CD14-positive monocyte (primary cell): Measurements from ENCODE around the gene AKAP6. TPM values are rescaled to one million over a fixed set of nuclear protein-coding genes. Genes with fewer than 3 reads are reported as not detected.

Experiments
- DNase-seq, 3 donors: peaks; one replicate each; pipeline ENCODE4 v3.0.0-alpha.2; 2011 to 2022
- H2AFZ ChIP-seq: 2 replicates; pipeline ENCODE4 v1.6.0; 2012; ENCODE audit warnings: mild to moderate bottlenecking, low read depth, low read length, inconsistent platforms; ENCODE audit not compliant: insufficient read depth, poor library complexity, severe bottlenecking
- H3K27ac ChIP-seq, 2 donors: 1 replicate in 1 of 2; 2 replicates in 1 of 2; pipeline ENCODE4 v1.5.1; 2012 to 2013; ENCODE audit warnings: low read length in 2 of 2, control low read depth in 1 of 2, inconsistent platforms in 1 of 2, low read depth in 1 of 2, mild to moderate bottlenecking in 1 of 2
- H3K27me3 ChIP-seq, 2 donors: one replicate each; pipeline versions ENCODE4 v1.6.0 to v1.6.1; 2011 to 2013; ENCODE audit warnings: low read length in 2 of 2; ENCODE audit not compliant: control insufficient read depth in 2 of 2, insufficient read depth in 2 of 2
- H3K36me3 ChIP-seq, 2 donors: replicated peaks in 1 of 2; 1 replicate in 1 of 2; 2 replicates in 1 of 2; pipeline versions ENCODE4 v1.5.1 to v1.6.1; 2012 to 2013; ENCODE audit warnings: low read length in 2 of 2, control low read depth in 1 of 2, inconsistent platforms in 1 of 2, mild to moderate bottlenecking in 1 of 2; ENCODE audit not compliant: insufficient read depth in 2 of 2, control insufficient read depth in 1 of 2
- H3K4me1 ChIP-seq, 2 donors: 1 replicate in 1 of 2; 2 replicates in 1 of 2; pipeline versions ENCODE4 v1.5.1 to v1.6.1; 2012 to 2013; ENCODE audit warnings: low read length in 2 of 2, control low read depth in 1 of 2, inconsistent platforms in 1 of 2, mild to moderate bottlenecking in 1 of 2, moderate library complexity in 1 of 2; ENCODE audit not compliant: insufficient read depth in 2 of 2, control insufficient read depth in 1 of 2
- H3K4me2 ChIP-seq: replicated peaks from 2 replicates; pipeline ENCODE3; 2012; ENCODE audit warnings: low read length, moderate library complexity, mild to moderate bottlenecking; ENCODE audit not compliant: poor library complexity, severe bottlenecking; ENCODE audit errors: extremely low read depth
- H3K4me3 ChIP-seq, 3 experiments: fragments of 200-600 bp in 1 of 3; sonication (generic) in 1 of 3; replicated peaks in 1 of 3; 1 replicate in 2 of 3; 2 replicates in 1 of 3; pipeline ENCODE4 v1.5.1; 2011 to 2013; ENCODE audit warnings: low read length in 3 of 3, mild to moderate bottlenecking in 3 of 3, control low read depth in 2 of 3, low read depth in 2 of 3, inconsistent platforms in 1 of 3, moderate library complexity in 1 of 3
- H3K79me2 ChIP-seq: 2 replicates; pipeline ENCODE4 v1.6.0; 2012; ENCODE audit warnings: mild to moderate bottlenecking, control low read depth, inconsistent platforms, low read length, moderate library complexity; ENCODE audit not compliant: insufficient read depth
- H3K9ac ChIP-seq: 2 replicates; pipeline ENCODE4 v1.6.0; 2017; ENCODE audit warnings: low read length, mild to moderate bottlenecking; ENCODE audit not compliant: insufficient read depth, poor library complexity, severe bottlenecking
- H3K9me3 ChIP-seq, 2 donors: replicated peaks in 1 of 2; 1 replicate in 1 of 2; 2 replicates in 1 of 2; pipeline versions ENCODE4 v1.5.1 to v1.6.1; 2012 to 2013; ENCODE audit warnings: low read length in 2 of 2, control low read depth in 1 of 2; ENCODE audit not compliant: control insufficient read depth in 1 of 2, insufficient read depth in 1 of 2
- H4K20me1 ChIP-seq: 2 replicates; pipeline ENCODE4 v1.6.0; 2012; ENCODE audit warnings: mild to moderate bottlenecking, low read length, control low read depth, moderate library complexity; ENCODE audit not compliant: insufficient read depth
- H3K27ac Mint-ChIP-seq, 7 donors: one replicate each; pipeline ENCODE4 v1.8.0; 2020; ENCODE audit warnings: mild to moderate bottlenecking in 7 of 7, mixed read lengths in 7 of 7, moderate library complexity in 6 of 7, inconsistent platforms in 2 of 7
- H3K27me3 Mint-ChIP-seq, 3 donors: one replicate each; pipeline ENCODE4 v1.8.0; 2021 to 2022; ENCODE audit warnings: low read depth in 3 of 3, mild to moderate bottlenecking in 3 of 3, mixed read lengths in 3 of 3, moderate library complexity in 3 of 3, inconsistent platforms in 1 of 3
- H3K36me3 Mint-ChIP-seq, 2 donors: one replicate each; pipeline ENCODE4 v1.8.0; 2020; ENCODE audit warnings: mixed read lengths in 2 of 2, inconsistent platforms in 1 of 2, mild to moderate bottlenecking in 1 of 2
- H3K4me1 Mint-ChIP-seq: one replicate; pipeline ENCODE4 v1.8.0; 2020; ENCODE audit warnings: mild to moderate bottlenecking, mixed read lengths
- H3K4me3 Mint-ChIP-seq, 2 donors: one replicate each; pipeline ENCODE4 v1.8.0; 2020; ENCODE audit warnings: mild to moderate bottlenecking in 2 of 2, mixed read lengths in 2 of 2, moderate library complexity in 1 of 2
- H3K9me3 Mint-ChIP-seq, 7 donors: one replicate each; pipeline ENCODE4 v1.8.0; 2020 to 2022; ENCODE audit warnings: mixed read lengths in 7 of 7, mild to moderate bottlenecking in 6 of 7, moderate library complexity in 6 of 7, inconsistent platforms in 2 of 7
- WGBS: methylation state at CpG from one replicate; pipeline ENCODE4 v1.1.5; 2013; ENCODE audit warnings: missing lambda C conversion rate; ENCODE audit not compliant: insufficient coverage; 5-methylcytosine and 5-hydroxymethylcytosine counted together
- intact Hi-C, 2 donors: fragments of 100-400 bp; cut with micrococcal nuclease; formaldehyde crosslinking; loops; one replicate each; pipeline versions ENCODE4 v1.15.0 to v1.15.1; 2023
- polyA plus RNA-seq, 3 donors: library from polyadenylated mRNA; depleted of rRNA in 1 of 3; unstranded in 2 of 3; stranded (reverse) in 1 of 3; fragments of 300-500 nt in 2 of 3; fragments of >200 nt in 1 of 3; fragmentation: Illumina TruSeq in 2 of 3; gene quantifications; 1 replicate in 2 of 3; 2 replicates in 1 of 3; pipeline ENCODE4 v1.2.3, GENCODE V29; 2012 to 2021
- small RNA-seq: library from RNA; depleted of rRNA; stranded (forward); fragments of <200 nt; gene quantifications from one replicate; pipeline ENCODE3, GENCODE V24; 2012; ENCODE audit warnings: low read depth; ENCODE audit not compliant: insufficient read length
- TF ChIP-seq, protein P1 (sequence below): fragments of 200-600 bp; IDR thresholded peaks from one replicate; pipeline ENCODE4 v1.8.0; 2022; ENCODE audit warnings: antibody characterized with exemption, mild to moderate bottlenecking

AKAP6 gene
- polyA plus RNA-seq, 3 donors: not detected

DNA sequence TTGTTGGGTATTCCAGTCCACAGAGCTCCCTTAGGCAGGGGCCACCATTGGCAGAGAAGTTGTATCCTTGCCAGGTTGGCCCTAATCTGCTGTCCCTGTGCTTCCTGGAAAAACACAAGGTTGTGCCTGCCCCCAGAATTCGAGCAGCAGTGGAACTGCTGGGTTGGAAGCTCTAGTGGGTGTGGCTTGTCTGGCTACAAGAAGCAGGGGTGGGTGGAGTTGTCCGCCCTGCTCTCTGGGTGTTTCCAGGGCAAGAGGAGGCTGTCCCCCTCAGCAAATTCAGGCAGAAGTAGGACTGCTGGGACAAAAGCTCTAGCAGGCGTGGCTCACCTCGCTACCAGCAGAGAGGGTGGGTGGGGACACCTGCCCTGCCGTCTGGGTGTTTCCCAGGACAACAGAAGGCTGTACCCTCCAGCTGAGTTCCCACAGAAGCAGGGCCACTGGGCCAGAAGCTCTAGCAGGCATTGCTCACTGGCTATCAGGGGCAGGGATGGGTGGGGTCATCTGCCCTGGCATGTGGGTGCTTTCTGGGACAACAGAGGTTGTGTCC, 536.8 kb downstream of the AKAP6 start:
- intact Hi-C loops: no loop called here
- Histone ChIP-seq H3K36me3 (no peaks in the 10 kb centered on the region), H3K9me3 (peaks cover 13 to 14% of the 10 kb centered on the region in 2 donors), H3K4me2 (no peak overlapping the region), H3K79me2 (no peaks in the 10 kb centered on the region), H3K27ac (no peak overlapping the region), H3K9ac (no peak overlapping the region), H2AFZ (no peak overlapping the region), H4K20me1 (no peaks in the 10 kb centered on the region), H3K4me3 (no peak overlapping the region), H3K27me3 (no peaks in the 10 kb centered on the region), H3K4me1 (no peaks in the 10 kb centered on the region)
- Mint-ChIP-seq H3K4me1 (no peaks in the 10 kb centered on the region), H3K27ac (no peak overlapping the region), H3K4me3 (no peak overlapping the region), H3K27me3 (peaks cover 0 to 3% (median 0%) of the 10 kb centered on the region in 3 donors), H3K9me3 (peaks cover 2 to 16% (median 6%) of the 10 kb centered on the region in 7 donors), H3K36me3 (no peaks in the 10 kb centered on the region)
- 81% methylated on average over 5 of the region's 5 CpGs for WGBS
- TF ChIP-seq, protein P1, sequence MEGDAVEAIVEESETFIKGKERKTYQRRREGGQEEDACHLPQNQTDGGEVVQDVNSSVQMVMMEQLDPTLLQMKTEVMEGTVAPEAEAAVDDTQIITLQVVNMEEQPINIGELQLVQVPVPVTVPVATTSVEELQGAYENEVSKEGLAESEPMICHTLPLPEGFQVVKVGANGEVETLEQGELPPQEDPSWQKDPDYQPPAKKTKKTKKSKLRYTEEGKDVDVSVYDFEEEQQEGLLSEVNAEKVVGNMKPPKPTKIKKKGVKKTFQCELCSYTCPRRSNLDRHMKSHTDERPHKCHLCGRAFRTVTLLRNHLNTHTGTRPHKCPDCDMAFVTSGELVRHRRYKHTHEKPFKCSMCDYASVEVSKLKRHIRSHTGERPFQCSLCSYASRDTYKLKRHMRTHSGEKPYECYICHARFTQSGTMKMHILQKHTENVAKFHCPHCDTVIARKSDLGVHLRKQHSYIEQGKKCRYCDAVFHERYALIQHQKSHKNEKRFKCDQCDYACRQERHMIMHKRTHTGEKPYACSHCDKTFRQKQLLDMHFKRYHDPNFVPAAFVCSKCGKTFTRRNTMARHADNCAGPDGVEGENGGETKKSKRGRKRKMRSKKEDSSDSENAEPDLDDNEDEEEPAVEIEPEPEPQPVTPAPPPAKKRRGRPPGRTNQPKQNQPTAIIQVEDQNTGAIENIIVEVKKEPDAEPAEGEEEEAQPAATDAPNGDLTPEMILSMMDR: no peak
- no peak for DNase-seq

DNA sequence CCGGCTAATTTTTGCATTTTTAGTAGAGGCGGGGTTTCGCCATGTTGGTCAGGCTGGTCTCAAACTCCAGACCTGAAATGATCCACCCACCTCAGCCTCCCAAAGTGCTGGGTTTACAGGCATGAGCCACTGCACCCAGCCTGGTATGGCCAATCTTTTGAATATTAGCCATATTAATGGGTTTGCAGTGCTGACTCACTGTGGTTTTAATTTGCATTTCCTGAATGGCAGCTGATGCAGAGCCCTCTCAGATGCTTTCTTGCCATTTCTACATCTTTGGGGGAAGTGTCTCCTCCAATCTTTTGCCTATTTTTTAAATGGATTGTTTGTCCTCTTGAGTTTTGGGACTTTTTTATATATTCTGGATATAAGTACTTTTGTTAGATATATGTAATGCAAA, 554.1 kb downstream of the AKAP6 start:
- no peak for DNase-seq
- peaks cover 0 to 7% (median 4%) of the 10 kb centered on the region in 7 donors for H3K9me3 Mint-ChIP-seq
- no peak overlapping the region for H3K27ac ChIP-seq
- H3K27ac Mint-ChIP-seq: no peak overlapping the region
- H3K79me2 ChIP-seq: no peaks in the 10 kb centered on the region
- H3K4me1 ChIP-seq: no peaks in the 10 kb centered on the region
- no peaks in the 10 kb centered on the region for H3K36me3 Mint-ChIP-seq
- no peak overlapping the region for H3K4me3 Mint-ChIP-seq
- peaks cover 0 to 1% of the 10 kb centered on the region in 2 donors for H3K9me3 ChIP-seq
- no peaks in the 10 kb centered on the region for H3K4me1 Mint-ChIP-seq
- 93% methylated on average over 3 of the region's 3 CpGs for WGBS
- no peak overlapping the region for H3K4me3 ChIP-seq
- no peak overlapping the region for H2AFZ ChIP-seq
- no peaks in the 10 kb centered on the region for H3K27me3 Mint-ChIP-seq
- intact Hi-C loops: no loop called here
- H3K4me2 ChIP-seq: no peak overlapping the region
- no peak overlapping the region for H3K9ac ChIP-seq
- TF ChIP-seq, protein P1: no peak
- H4K20me1 ChIP-seq: no peaks in the 10 kb centered on the region
- no peaks in the 10 kb centered on the region for H3K27me3 ChIP-seq
- no peaks in the 10 kb centered on the region for H3K36me3 ChIP-seq

Small RNA genes within 50 kb of the gene (small RNA-seq; reads per million reads assigned to genes)
- gene RN7SL660P: not detected

Other genes with a start within 250 kb of the AKAP6 start
- gene RNU6-7, start 127.3 kb upstream of the AKAP6 start, polyA plus RNA-seq: not detected
- gene RNU6-8, start 126.0 kb upstream of the AKAP6 start, polyA plus RNA-seq: not detected